Measurements from ENCODE around the gene SCLY. TPM values are rescaled to one million over a fixed set of nuclear protein-coding genes. Genes with fewer than 3 reads are reported as not detected.
"Not testable (repeated sequence)": the region's sequence is repeated elsewhere in the genome, so short reads cannot be mapped to it uniquely, and the experiment has no call there.

Gene SCLY
- total RNA-seq, 1 experiment from 2014 or later, result 68.4 TPM

DNA sequence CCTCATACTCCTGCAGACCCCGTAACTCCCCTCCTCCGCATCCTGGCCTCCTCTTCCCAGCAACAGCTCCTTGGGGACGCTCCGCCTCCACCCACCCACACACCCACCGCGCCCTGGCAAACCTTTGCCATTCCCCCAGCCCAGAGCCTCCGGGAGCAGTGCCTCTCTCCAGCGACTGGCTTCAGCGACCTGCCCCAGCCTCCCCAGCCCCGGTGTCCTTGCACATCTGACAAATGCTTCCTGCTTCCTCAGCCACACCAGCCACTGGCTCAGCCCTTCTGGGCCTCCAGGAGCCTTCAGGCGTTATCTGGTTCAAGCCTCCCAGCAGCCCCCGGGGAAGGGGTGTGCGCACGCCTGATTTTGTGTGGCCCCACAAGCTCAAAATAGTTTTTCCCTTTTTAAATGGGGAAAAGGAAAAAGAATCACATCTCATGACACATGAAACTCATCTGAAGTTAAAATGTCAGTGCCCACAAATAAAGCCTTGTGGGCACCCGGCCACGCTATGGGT, 53.6 kb downstream of the SCLY start:
- H3K36me3 Mint-ChIP-seq, result peaks cover 6% of the 10 kb centered on the region
- TF ChIP-seq, protein P1, sequence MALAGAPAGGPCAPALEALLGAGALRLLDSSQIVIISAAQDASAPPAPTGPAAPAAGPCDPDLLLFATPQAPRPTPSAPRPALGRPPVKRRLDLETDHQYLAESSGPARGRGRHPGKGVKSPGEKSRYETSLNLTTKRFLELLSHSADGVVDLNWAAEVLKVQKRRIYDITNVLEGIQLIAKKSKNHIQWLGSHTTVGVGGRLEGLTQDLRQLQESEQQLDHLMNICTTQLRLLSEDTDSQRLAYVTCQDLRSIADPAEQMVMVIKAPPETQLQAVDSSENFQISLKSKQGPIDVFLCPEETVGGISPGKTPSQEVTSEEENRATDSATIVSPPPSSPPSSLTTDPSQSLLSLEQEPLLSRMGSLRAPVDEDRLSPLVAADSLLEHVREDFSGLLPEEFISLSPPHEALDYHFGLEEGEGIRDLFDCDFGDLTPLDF (CRISPR knock-in tag; IDR thresholded peaks at IDR 0.05), result no peak
- no peak for TF ChIP-seq ZNF396 (CRISPR knock-in tag; IDR thresholded peaks at IDR 0.05; ENCODE audit: borderline replicate concordance)
- no peak for TF ChIP-seq GRHL2 (CRISPR knock-in tag; IDR thresholded peaks at IDR 0.05; ENCODE audit: insufficient replicate concordance, severe bottlenecking)
- TF ChIP-seq, protein P2, sequence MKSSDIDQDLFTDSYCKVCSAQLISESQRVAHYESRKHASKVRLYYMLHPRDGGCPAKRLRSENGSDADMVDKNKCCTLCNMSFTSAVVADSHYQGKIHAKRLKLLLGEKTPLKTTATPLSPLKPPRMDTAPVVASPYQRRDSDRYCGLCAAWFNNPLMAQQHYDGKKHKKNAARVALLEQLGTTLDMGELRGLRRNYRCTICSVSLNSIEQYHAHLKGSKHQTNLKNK (CRISPR knock-in tag; IDR thresholded peaks at IDR 0.05), result no peak
- no peak for ATAC-seq
- no peak for DNase-seq (ENCODE audit: low spot score)
- H3K27me3 Mint-ChIP-seq (ENCODE audit: low read depth), result no peaks in the 10 kb centered on the region
- peaks cover 3% of the 10 kb centered on the region for H3K4me1 Mint-ChIP-seq
- no peak overlapping the region for H3K27ac Mint-ChIP-seq
- POLR2A ChIA-PET, result no interaction called here
- CTCF ChIA-PET, result interaction anchor here (0.7 to 1.8 kb wide), 6 partner anchors 8 to 149 kb away, joined by 4 to 6 read pairs (median 4); no protein-coding TSS in a partner anchor
- no peak overlapping the region for H3K4me3 Mint-ChIP-seq
- peaks cover 21% of the 10 kb centered on the region for H3K9me3 Mint-ChIP-seq

DNA sequence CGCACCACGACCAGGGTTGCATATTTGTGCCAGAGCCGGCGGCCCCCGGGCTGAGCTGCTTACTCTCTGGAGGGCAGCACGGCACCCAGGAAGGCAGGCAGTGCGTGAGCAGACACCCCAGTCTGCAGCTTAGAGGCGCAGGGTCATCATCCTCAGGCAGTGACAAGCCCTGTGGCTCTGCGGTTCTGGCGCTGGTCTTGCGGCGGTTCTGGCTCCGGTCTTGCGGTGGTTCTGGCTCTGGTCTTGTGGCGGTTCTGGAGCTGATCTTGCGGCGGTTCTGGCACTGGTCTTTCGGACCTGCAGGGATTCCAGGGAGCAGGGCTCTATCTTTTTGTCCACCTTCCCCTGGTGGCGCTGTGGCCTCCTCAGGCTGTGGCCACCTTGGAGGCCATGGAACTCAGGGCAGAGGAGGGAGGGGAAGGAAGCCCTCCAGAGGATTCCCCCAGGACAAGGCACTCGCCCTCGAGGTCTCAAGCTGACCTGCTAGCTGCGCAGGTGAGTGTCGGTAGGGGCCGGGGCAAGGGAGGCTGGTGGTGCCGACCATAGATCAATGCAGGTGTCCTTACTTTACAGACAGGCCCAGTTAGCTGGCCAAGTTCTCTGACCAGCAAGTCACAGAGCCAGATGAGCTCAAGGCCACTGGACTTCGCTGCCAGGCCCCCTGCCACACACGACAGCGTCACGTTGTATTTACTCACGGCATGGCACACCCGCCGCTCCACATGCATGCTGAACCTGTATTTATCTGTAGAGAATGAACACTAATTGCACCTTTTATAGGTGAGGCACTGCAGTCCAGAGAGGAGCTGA, 54.3 kb downstream of the SCLY start:
- ATAC-seq (peak; percentile 39), DNase-seq (ENCODE audit: low spot score) (peak; percentile 12)
- no peaks in the 10 kb centered on the region for H3K27me3 Mint-ChIP-seq (ENCODE audit: low read depth)
- no peaks in the 10 kb centered on the region for H3K4me1 Mint-ChIP-seq
- POLR2A ChIA-PET, result no interaction called here
- no peak overlapping the region for H3K4me3 Mint-ChIP-seq
- TF ChIP-seq, protein P3, sequence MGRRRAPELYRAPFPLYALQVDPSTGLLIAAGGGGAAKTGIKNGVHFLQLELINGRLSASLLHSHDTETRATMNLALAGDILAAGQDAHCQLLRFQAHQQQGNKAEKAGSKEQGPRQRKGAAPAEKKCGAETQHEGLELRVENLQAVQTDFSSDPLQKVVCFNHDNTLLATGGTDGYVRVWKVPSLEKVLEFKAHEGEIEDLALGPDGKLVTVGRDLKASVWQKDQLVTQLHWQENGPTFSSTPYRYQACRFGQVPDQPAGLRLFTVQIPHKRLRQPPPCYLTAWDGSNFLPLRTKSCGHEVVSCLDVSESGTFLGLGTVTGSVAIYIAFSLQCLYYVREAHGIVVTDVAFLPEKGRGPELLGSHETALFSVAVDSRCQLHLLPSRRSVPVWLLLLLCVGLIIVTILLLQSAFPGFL (CRISPR knock-in tag; IDR thresholded peaks at IDR 0.05; ENCODE audit: borderline replicate concordance), result no peak
- TF ChIP-seq, protein P4, sequence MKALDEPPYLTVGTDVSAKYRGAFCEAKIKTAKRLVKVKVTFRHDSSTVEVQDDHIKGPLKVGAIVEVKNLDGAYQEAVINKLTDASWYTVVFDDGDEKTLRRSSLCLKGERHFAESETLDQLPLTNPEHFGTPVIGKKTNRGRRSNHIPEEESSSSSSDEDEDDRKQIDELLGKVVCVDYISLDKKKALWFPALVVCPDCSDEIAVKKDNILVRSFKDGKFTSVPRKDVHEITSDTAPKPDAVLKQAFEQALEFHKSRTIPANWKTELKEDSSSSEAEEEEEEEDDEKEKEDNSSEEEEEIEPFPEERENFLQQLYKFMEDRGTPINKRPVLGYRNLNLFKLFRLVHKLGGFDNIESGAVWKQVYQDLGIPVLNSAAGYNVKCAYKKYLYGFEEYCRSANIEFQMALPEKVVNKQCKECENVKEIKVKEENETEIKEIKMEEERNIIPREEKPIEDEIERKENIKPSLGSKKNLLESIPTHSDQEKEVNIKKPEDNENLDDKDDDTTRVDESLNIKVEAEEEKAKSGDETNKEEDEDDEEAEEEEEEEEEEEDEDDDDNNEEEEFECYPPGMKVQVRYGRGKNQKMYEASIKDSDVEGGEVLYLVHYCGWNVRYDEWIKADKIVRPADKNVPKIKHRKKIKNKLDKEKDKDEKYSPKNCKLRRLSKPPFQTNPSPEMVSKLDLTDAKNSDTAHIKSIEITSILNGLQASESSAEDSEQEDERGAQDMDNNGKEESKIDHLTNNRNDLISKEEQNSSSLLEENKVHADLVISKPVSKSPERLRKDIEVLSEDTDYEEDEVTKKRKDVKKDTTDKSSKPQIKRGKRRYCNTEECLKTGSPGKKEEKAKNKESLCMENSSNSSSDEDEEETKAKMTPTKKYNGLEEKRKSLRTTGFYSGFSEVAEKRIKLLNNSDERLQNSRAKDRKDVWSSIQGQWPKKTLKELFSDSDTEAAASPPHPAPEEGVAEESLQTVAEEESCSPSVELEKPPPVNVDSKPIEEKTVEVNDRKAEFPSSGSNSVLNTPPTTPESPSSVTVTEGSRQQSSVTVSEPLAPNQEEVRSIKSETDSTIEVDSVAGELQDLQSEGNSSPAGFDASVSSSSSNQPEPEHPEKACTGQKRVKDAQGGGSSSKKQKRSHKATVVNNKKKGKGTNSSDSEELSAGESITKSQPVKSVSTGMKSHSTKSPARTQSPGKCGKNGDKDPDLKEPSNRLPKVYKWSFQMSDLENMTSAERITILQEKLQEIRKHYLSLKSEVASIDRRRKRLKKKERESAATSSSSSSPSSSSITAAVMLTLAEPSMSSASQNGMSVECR (CRISPR knock-in tag; IDR thresholded peaks at IDR 0.05; ENCODE audit: borderline replicate concordance), result no peak
- TF ChIP-seq EMX1 (CRISPR knock-in tag; IDR thresholded peaks at IDR 0.05) (no peak), SOX15 (CRISPR knock-in tag; IDR thresholded peaks at IDR 0.05) (no peak), JUN (CRISPR knock-in tag; IDR thresholded peaks at IDR 0.05) (no peak), ZNF396 (CRISPR knock-in tag; IDR thresholded peaks at IDR 0.05; ENCODE audit: borderline replicate concordance) (no peak), HMGA2 (CRISPR knock-in tag; IDR thresholded peaks at IDR 0.05) (no peak)
- TF ChIP-seq, protein P5, sequence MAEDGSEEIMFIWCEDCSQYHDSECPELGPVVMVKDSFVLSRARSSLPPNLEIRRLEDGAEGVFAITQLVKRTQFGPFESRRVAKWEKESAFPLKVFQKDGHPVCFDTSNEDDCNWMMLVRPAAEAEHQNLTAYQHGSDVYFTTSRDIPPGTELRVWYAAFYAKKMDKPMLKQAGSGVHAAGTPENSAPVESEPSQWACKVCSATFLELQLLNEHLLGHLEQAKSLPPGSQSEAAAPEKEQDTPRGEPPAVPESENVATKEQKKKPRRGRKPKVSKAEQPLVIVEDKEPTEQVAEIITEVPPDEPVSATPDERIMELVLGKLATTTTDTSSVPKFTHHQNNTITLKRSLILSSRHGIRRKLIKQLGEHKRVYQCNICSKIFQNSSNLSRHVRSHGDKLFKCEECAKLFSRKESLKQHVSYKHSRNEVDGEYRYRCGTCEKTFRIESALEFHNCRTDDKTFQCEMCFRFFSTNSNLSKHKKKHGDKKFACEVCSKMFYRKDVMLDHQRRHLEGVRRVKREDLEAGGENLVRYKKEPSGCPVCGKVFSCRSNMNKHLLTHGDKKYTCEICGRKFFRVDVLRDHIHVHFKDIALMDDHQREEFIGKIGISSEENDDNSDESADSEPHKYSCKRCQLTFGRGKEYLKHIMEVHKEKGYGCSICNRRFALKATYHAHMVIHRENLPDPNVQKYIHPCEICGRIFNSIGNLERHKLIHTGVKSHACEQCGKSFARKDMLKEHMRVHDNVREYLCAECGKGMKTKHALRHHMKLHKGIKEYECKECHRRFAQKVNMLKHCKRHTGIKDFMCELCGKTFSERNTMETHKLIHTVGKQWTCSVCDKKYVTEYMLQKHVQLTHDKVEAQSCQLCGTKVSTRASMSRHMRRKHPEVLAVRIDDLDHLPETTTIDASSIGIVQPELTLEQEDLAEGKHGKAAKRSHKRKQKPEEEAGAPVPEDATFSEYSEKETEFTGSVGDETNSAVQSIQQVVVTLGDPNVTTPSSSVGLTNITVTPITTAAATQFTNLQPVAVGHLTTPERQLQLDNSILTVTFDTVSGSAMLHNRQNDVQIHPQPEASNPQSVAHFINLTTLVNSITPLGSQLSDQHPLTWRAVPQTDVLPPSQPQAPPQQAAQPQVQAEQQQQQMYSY (CRISPR knock-in tag; IDR thresholded peaks at IDR 0.05), result no peak
- CTCF ChIA-PET, result interaction anchor here (0.6 to 1.8 kb wide), 7 partner anchors 9 to 148 kb away, joined by 3 to 6 read pairs (median 4); no protein-coding TSS in a partner anchor
- H3K9me3 Mint-ChIP-seq, result peaks cover 21% of the 10 kb centered on the region
- no peak overlapping the region; the same call in 1 of the 2 replicates for H3K27ac Mint-ChIP-seq
- H3K36me3 Mint-ChIP-seq, result peaks cover 6% of the 10 kb centered on the region

DNA sequence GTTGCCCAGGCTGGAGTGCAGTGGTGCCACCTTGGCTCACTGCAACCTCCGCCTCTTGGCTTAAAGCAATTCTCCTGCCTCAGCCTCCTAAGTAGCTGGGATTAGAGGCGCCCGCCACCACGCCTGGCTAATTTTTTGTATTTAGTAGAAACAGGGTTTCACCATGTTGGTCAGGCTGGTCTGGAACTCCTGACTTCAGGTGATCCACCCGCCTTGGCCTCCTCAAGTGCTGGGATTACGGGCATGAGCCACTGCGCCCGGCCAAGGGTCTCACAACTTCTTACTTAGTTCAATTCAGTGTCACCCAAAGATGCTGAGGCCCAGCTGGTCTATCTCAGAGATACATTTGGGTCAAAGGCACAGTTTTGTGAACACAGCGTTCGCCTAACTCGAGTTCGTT, 54.9 kb downstream of the SCLY start:
- H3K27me3 Mint-ChIP-seq (ENCODE audit: low read depth); H3K4me1 Mint-ChIP-seq; DNase-seq (ENCODE audit: low spot score); POLR2A ChIA-PET; ATAC-seq; H3K27ac Mint-ChIP-seq; H3K4me3 Mint-ChIP-seq; H3K36me3 Mint-ChIP-seq: not testable (repeated sequence)
- CTCF ChIA-PET, result interaction anchor here (0.6 to 1.8 kb wide), 3 partner anchors 9 to 125 kb away, joined by 3 to 6 read pairs (median 4); no protein-coding TSS in a partner anchor
- peaks cover 21% of the 10 kb centered on the region for H3K9me3 Mint-ChIP-seq
